HG03439 (cell line): ENCODE measurements around the gene SRGAP1.

ENCODE experiments used
- ATAC-seq: cut with Tn5 transposase; IDR thresholded peaks from one replicate; pipeline ENCODE4 v1.9.1; 2021; ENCODE audit warnings: mild to moderate bottlenecking, moderate library complexity; ENCODE audit not compliant: unreplicated experiment

The SRGAP1 gene

GRCh38 chr12:64077922-64078321 lies 233.4 kb downstream of the SRGAP1 start:
- no peak for ATAC-seq

DNA sequence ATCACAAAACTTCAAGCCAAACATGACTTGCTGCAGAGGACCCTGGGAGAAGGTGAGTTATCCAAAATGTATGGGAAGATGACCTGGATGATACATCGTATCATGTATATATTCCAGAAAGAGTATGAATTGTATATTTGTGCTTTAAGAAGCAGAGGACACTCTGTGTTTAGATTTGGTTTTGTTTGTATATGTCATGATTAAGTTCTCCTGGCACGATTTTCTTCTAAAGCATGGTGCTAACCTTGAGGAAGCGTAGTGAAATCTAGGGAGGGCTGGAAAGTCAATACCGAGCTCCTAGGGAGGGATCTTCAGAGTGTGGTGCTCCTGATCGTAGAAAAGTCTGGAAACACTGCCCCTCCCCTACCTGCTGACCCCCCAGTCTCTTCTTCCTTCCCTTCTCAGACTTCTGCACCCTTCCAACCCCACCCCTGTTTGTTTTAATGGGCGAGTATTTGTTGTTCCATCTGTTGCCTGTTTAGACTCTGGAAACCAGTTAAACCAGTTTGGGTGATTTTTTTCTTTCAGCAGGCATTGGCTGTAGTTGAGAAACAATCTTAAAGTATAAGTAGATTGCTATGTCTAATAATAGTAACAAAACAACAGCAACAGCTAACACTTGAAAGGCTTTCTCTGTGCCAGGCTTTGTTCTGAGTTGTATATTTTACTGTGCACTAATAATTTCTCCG lies 236.0 kb downstream of the SRGAP1 start:
- ATAC-seq = no peak

DNA sequence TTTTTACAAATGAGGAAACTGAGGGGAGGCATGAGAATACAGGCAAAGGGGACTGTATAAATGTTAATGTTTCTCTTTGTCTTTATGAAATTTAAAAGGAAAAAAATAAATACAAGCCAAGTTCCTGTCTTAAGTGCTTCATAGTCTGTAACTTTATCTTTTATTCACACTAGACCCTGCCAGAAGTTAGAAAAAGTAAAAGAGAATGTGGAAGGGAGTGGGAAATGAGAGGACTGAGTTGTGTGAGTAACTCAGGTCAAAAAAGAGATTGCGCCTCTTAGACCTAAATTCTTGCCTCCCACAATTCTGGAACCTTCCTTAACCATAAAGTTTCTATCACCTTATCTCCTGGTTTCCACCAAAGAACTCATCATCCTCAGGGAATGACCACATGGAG lies 236.5 kb downstream of the SRGAP1 start:
- no peak for ATAC-seq

DNA sequence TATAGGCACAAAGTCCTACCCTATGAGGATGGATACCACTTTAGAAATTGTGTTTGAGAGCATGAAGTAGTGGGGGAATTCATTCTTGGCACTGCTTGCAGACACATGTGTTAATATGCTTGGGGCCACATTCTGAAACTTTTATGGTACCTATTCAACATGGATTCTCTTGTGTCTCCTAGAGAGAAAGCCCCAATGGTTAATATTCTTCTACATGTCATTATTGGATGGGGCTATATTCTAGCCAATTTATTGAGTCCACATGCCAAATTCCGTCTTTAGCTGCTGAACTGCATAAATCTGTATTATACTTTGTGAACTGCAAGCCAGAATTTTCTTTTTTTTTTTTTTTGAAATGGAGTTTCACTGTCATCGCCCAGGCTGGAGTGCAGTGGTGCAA lies 237.6 kb downstream of the SRGAP1 start:
- no peak for ATAC-seq

- no peak for ATAC-seq
These were observed 238.4 kb downstream of the SRGAP1 start for GRCh38 chr12:64082866-64083268.

- no peak for ATAC-seq
These were observed 239.0 kb downstream of the SRGAP1 start for GRCh38 chr12:64083285-64084210.

DNA sequence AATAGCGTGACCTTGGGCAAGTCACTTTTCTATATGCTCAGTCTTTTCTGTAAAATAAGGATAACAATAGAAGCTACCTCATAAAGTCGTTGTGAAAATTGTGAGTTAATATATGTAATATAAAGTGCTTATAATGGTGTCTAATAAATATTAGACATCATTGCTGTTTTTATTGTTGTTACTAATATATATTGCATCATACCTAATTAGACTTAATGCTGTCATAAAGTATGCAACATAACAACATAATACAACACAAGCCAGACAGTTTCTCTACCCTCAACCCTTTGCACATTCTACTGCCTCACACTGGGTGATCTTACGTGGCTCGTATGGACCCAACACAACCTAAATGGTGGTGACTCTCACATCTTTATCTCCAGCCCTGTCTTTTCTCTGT lies 240.7 kb downstream of the SRGAP1 start:
- no peak for ATAC-seq

GRCh38 chr12:64085996-64086395 lies 241.5 kb downstream of the SRGAP1 start:
- ATAC-seq = no peak

DNA sequence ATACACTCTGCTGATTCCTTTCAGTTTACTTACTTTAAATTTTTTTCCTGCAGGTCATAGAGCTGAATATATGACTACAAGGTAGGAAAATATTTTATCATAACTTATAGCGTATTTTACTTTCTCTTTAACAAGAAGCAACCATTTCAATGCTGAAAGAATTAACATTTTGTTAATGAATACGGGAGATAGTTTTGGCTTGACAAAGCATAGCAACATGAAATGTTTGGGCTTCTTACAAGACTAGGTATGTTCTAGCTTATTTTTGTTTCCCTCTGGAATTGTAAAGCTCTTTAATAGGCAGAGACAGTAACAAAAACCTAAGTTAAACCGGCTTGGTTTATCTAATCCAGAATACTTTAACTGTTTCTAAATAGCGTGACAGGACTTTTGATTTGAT lies 242.4 kb downstream of the SRGAP1 start:
- no peak for ATAC-seq

DNA sequence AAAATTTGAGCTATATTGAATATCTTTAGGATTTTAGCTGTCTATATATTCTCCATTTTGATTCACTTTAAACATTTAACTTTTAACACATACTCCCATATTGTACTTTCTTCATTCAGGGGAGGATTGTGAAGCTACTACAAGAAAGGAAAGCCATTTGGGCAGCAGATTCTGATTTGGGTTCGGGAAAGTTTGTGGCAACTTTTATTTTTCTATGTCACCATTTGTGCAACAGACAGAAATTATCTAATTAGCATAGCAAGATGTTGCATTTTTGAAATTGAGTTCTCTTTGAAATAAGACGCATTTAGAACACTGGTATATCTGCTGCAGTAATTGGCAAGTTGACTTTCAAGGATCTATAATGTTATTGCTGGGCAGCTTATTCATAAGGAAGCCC lies 243.3 kb downstream of the SRGAP1 start:
- no peak for ATAC-seq

DNA sequence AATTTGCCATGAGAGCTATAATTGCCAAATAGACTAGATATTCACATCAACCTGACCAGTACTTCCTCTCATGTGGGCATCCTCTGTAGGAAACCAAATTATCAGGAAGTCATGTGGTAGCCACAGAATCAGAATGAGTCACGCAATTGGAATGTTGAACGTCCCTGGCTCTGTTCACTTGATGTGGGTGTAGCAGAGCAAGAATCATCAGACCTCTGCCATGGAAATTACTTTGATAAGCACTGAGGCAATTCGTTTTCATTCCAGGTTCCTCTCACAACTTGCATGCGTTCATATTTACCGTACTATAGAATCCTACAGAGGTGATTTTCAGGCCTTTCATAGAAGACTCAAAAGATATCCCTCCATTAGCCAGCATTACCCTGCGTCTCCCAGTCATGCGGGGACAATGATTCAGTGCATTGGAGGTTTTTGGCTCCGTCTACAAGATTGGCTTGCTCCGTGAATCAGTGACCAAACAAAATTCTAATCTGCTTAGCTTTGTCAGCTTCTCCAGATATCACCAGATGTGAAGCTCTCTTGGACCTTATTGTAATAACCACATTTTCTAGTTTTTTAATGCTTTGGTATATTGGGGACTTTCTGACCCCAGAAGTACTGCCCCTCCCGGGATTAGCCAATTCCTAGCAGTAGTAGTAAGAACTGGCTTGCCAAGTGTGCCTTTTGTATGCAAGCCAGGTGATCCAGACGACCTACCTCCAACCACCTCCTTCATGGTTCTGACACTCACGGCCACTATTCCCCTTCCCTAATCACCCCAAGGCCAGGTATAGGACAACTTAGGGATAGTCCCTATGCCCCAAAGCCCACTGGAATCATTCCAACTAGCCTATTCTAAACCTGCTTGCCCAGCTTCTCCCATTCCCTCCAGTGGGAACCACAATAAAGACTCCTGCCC lies 244.2 kb downstream of the SRGAP1 start:
- ATAC-seq = no peak

- ATAC-seq = no peak
These were observed 245.5 kb downstream of the SRGAP1 start for GRCh38 chr12:64090047-64090446.

- no peak for ATAC-seq
These were observed 246.7 kb downstream of the SRGAP1 start for GRCh38 chr12:64091186-64091585.

- ATAC-seq = no peak
These were observed 248.2 kb downstream of the SRGAP1 start for GRCh38 chr12:64092507-64093196.

DNA sequence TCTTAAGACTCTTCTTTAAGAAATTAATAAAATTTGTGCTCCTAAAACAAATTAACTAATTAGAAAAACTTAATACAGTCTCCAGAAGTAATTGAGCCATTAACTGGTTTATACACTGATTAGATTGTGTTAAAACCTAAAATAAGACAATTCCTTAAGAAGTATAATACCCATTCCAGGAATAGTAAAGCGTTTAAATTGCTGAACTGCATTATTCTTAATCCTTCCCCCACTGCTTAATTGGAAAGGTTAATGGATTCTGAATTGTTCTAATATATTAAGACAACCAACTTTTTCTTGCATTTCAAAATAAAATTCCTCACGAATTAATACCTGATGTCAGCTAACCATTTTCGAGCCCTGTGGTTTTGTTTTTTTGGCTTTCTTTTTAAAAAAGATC lies 249.2 kb downstream of the SRGAP1 start:
- ATAC-seq = no peak

DNA sequence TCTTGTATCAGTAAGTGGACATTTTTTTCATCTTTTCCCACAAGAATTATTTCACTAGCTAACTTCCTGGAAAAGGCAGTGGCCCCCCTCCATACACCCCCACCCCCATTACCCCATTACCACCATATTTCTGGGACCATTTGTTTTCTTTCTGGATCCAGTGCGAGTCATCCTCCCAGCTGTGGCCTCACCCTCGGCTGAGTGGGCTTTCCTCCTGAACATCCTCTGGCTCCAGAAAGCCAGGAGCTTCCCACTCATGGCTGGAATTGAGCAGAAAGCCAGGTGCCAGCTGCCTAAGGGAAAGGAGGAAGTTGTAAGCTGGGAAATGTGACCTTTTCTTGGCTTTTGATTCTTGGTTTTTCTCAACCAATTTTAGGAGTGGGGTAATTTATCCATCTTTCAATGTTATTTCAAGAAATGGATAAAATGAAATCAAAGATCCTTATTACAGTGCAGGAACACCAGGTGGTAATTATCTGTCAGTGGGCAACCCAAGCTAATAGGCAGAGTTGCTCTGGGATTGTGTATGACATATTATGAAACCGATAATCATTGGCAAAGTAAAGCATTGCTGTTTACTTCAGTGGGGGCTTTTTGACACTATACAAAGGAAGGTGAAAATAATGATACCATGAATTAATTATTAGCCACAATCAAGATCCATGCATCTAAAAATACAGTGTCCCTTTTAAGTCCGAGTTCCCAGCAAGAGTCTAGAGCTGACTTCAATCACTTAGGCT lies 253.0 kb downstream of the SRGAP1 start:
- no peak for ATAC-seq

DNA sequence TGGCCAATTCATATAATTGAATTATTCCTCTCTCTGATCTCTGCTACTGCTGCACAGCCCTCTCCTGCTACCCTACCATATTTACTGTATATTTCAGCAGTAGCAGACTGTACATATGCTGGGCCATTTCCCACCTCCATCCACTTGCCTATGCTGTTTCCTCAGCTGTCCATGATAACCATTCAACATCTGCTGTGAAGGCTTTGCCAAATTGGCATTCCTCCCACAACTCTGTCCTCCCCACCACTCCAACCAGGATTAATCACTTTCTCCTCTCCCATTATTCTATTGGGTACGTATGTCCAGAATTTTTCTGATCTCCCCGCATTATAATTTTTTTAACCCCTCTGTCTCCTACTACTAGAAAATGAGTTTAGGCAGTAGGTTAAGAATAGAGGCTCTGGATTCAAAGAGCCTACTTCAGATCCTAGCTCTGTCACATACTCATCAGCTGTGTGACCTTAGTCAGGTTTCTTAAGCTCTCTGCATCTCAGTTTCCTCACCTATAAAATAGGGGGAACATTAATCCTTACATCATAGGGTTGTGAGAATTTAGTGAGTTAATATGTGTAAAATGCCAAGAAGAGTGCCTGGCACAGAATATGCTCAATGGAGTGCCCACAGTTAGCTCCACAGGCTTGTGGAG lies 254.3 kb downstream of the SRGAP1 start:
- no peak for ATAC-seq

- no peak for ATAC-seq
These were observed 254.9 kb downstream of the SRGAP1 start for GRCh38 chr12:64099397-64099796.

GRCh38 chr12:64102339-64102738 lies 257.8 kb downstream of the SRGAP1 start:
- ATAC-seq = no peak
